Cardiac fibroblast (primary cell): ENCODE results near the gene HLA-DRB1.
"Not testable (repeated sequence)": the region's sequence is repeated elsewhere in the genome, so short reads cannot be mapped to it uniquely, and the experiment has no call there.

Source experiments
- DNase-seq, 2 donors: peaks; one replicate each; pipeline versions ENCODE4 v3.0.0 to v3.0.0-alpha.2; 2010; ENCODE audit warnings: low read depth in 2 of 2
- H3K4me3 ChIP-seq, 2 donors: replicated peaks in 1 of 2; 1 replicate in 1 of 2; 2 replicates in 1 of 2; pipeline ENCODE4 v1.5.1; 2011; ENCODE audit warnings: low read depth in 2 of 2, low read length in 2 of 2, mild to moderate bottlenecking in 2 of 2, moderate library complexity in 1 of 2
- CTCF ChIP-seq: IDR thresholded peaks from one replicate; pipeline ENCODE4 v1.5.1; 2011; ENCODE audit warnings: low read depth, mild to moderate bottlenecking, low read length, inconsistent platforms

HLA-DRB1 gene

DNA sequence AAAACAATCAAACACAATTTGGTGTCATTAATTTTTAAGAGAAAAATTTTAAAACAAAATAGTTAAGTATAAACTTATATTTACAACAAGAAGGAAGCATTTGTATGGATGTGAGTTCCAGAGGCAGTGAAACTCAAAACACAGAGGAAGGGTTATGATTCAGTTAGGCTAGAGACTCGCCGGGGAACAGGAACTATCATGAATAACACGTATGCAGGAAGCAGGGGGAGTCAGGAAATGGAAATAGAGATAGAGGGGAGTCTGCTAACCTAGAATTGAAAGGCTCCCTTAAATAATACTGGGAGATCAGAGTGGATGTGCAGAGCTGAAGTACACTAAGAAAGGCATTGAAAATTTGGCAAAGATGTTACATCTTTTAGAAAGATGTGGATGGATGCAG is 14.2 kb upstream of the HLA-DRB1 start:
- TF ChIP-seq CTCF, result no peak
- no peak for DNase-seq
- H3K4me3 ChIP-seq, result no peak overlapping the region

- no peak overlapping the region for H3K4me3 ChIP-seq
- DNase-seq, result no peak
Observed at GRCh38 chr6:32603222-32603621, 13.6 kb upstream of the HLA-DRB1 start.

DNA sequence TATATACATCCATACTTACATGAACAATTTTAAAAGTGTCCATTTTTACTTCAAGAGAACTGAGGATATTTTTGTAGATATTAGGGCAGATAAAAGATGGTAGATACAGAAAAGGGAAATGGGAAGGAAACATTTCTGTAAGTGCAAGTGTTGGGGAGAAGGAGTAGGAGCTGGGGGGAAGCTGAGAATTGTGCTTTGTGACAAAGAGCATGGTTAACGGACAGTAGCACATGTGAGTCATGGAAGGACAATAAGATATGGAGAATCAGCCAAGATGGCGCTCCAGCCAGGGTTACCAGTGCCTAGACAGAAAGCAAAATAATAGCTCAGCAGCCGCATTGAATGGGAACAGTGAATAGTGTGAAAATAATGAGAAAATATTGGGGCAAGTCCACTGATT is 12.7 kb upstream of the HLA-DRB1 start:
- TF ChIP-seq CTCF, result no peak
- no peak overlapping the region for H3K4me3 ChIP-seq
- DNase-seq, result no peak

More at GRCh38 chr6:32603222-32603621, 13.6 kb upstream of the HLA-DRB1 start:
- TF ChIP-seq CTCF, result no peak

DNA sequence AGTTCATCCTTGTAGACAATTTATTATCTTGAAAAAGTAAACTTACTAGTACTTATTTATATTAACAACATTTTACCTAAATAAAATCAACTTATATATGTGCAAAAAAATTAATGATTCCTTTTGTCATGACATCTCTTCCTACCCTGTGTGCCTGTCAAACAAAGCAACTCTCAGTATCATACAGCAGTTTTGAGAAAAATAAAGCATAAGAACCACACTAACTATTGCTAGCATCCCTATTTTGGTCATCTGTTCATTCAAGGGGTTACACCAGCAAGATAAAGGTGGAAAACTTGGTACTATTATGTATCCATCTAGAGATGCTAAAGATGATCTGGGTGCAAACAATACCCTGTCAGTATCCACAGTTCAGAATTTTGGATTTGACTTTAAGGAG is 7.4 kb upstream of the HLA-DRB1 start:
- no peak overlapping the region for H3K4me3 ChIP-seq
- no peak for DNase-seq
- TF ChIP-seq CTCF, result no peak

DNA sequence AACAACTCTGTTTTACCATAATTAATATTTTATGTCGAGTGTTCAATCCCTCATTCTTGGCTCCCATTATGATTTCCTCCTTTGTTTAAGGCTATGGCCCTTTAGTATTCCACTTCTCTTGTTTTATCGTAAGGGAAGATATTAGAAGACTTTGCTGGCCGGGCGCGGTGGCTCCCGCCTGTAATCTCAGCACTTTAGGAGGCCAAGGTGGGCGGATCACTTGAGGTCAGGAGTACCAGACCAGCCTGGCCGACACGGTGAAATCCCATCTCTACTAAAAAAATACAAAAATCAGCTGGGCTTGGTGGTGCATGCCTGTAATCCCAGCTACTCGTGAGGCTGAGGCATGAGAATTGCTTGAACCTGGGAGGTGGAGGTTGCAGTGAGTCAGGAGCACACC is 1.1 kb upstream of the HLA-DRB1 start:
- not testable (repeated sequence) for H3K4me3 ChIP-seq, DNase-seq

DNA sequence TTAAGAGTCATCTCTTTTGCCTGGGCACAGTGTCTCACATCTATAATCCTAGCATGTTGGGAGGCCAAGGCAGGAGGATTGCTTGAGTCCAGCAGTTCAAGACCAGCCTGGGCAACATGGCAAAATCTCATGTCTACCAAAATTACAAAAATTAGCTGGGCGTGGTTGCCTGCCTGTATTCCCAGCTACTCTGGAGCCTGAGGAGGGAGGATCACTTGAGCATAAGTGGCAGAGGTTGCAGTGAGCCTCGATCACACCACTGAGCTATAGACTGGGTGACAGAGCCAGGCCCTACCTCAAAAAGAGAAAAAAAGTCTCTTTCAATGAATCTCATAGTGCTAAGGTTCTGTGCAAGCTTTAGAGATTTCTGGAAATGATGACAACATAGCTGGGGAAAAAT is 1.5 kb downstream of the HLA-DRB1 start:
- no peak for DNase-seq
- TF ChIP-seq CTCF, result no peak
- H3K4me3 ChIP-seq, result no peak overlapping the region

- TF ChIP-seq CTCF, result no peak
- H3K4me3 ChIP-seq, result no peak overlapping the region
- no peak for DNase-seq
Observed at GRCh38 chr6:32583527-32583898, 6.1 kb downstream of the HLA-DRB1 start.
